Osteoblast (primary cell): ENCODE data around the gene BRAT1. TPM values are rescaled to one million over a fixed set of nuclear protein-coding genes. Genes with fewer than 3 reads are reported as not detected.

ENCODE experiments used
- DNase-seq: peaks from one replicate; pipeline ENCODE4 v3.0.0; 2011; ENCODE audit warnings: low spot score, mixed read lengths; ENCODE audit not compliant: insufficient read length; ENCODE audit errors: missing footprints
- H2AFZ ChIP-seq: 2 replicates; pipeline ENCODE4 v1.6.0; 2011; ENCODE audit warnings: mild to moderate bottlenecking, low read length
- H3K27ac ChIP-seq: 2 replicates; pipeline ENCODE4 v1.5.1; 2011; ENCODE audit warnings: mild to moderate bottlenecking, low read depth, low read length, moderate library complexity
- H3K27me3 ChIP-seq: 2 replicates; pipeline ENCODE4 v1.6.0; 2012; ENCODE audit warnings: mild to moderate bottlenecking, control low read depth, inconsistent platforms, low read length, moderate library complexity; ENCODE audit not compliant: insufficient read depth
- H3K36me3 ChIP-seq: 2 replicates; pipeline ENCODE4 v1.5.1; 2011; ENCODE audit warnings: mild to moderate bottlenecking, low read length, control low read depth, moderate library complexity; ENCODE audit not compliant: insufficient read depth
- H3K4me1 ChIP-seq: 2 replicates; pipeline ENCODE4 v1.5.1; 2011; ENCODE audit warnings: mild to moderate bottlenecking, low read length, control low read depth, moderate library complexity; ENCODE audit not compliant: insufficient read depth
- H3K4me2 ChIP-seq: 2 replicates; pipeline ENCODE4 v1.6.0; 2011; ENCODE audit warnings: mild to moderate bottlenecking, low read length; ENCODE audit not compliant: insufficient read depth
- H3K4me3 ChIP-seq: fragments of 200-600 bp; sonication (generic); 3 replicates; pipeline ENCODE4 v1.5.1; 2012; ENCODE audit warnings: mild to moderate bottlenecking, low read length, inconsistent platforms; ENCODE audit not compliant: insufficient read depth
- H3K79me2 ChIP-seq: 2 replicates; pipeline ENCODE4 v1.6.0; 2012; ENCODE audit warnings: mild to moderate bottlenecking, low read length, control low read depth, inconsistent platforms; ENCODE audit not compliant: insufficient read depth
- H3K9me3 ChIP-seq: 2 replicates; pipeline ENCODE4 v1.5.1; 2011; ENCODE audit warnings: low read depth, low read length, control low read depth
- H4K20me1 ChIP-seq: 2 replicates; pipeline ENCODE4 v1.6.0; 2012; ENCODE audit warnings: mild to moderate bottlenecking, low read length, control low read depth; ENCODE audit not compliant: insufficient read depth
- total RNA-seq: library from RNA; depleted of rRNA; stranded (reverse); fragments of >200 nt; gene quantifications from 2 replicates; pipeline ENCODE4 v1.2.3, GENCODE V29; 2012
- TF ChIP-seq, protein P1 (sequence below): IDR thresholded peaks from 2 replicates; pipeline ENCODE4 v1.5.1; 2011; ENCODE audit warnings: mild to moderate bottlenecking, low read depth, low read length, moderate library complexity; ENCODE audit errors: extremely low read depth

BRAT1 gene
- total RNA-seq, 1 donor: 28.2 TPM

GRCh38 chr7:2519119-2519930 is 36.0 kb downstream of the BRAT1 start, which contains the start of gene LFNG:
Gene LFNG, plus strand, starts transcription at chr7:2519774. Its CDS starts 88 bp downstream, at chr7:2519862.
- peaks cover 65% of the 10 kb centered on the region for H3K4me1 ChIP-seq
- TF ChIP-seq, protein P1, sequence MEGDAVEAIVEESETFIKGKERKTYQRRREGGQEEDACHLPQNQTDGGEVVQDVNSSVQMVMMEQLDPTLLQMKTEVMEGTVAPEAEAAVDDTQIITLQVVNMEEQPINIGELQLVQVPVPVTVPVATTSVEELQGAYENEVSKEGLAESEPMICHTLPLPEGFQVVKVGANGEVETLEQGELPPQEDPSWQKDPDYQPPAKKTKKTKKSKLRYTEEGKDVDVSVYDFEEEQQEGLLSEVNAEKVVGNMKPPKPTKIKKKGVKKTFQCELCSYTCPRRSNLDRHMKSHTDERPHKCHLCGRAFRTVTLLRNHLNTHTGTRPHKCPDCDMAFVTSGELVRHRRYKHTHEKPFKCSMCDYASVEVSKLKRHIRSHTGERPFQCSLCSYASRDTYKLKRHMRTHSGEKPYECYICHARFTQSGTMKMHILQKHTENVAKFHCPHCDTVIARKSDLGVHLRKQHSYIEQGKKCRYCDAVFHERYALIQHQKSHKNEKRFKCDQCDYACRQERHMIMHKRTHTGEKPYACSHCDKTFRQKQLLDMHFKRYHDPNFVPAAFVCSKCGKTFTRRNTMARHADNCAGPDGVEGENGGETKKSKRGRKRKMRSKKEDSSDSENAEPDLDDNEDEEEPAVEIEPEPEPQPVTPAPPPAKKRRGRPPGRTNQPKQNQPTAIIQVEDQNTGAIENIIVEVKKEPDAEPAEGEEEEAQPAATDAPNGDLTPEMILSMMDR: no peak

DNA sequence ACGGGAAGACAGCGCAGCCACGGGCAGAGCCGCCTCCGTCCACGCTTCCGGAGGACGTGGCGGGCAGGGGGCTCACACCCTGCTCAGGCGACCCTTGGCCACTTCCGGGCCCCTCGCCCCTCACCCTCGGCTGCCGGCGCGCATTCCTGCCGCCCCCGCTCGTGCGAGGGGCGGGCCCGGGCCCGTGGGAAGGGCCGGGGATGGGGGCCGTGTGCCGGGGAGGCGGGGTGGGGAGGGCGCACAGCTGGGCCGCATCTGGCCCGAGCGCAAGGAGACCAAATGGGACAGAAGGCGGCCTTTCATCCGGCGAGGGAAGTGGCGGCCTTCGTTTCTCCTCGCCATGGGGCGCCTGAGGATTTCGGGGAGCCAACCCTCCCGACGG is 36.6 kb downstream of the BRAT1 start:
- TF ChIP-seq, protein P1: no peak
- Histone ChIP-seq H3K4me3 (peak overlapping the region; percentile 62), H4K20me1 (peaks cover 22% of the 10 kb centered on the region), H3K79me2 (peaks cover 32% of the 10 kb centered on the region), H3K27ac (no peak overlapping the region), H3K36me3 (no peaks in the 10 kb centered on the region), H3K27me3 (no peaks in the 10 kb centered on the region), H2AFZ (peak overlapping the region; percentile 41), H3K9me3 (no peaks in the 10 kb centered on the region), H3K4me1 (peaks cover 60% of the 10 kb centered on the region), H3K4me2 (peak overlapping the region; percentile 89)
- no peak for DNase-seq

More at GRCh38 chr7:2519119-2519930, 36.0 kb downstream of the BRAT1 start, which contains the start of gene LFNG:
- Histone ChIP-seq H3K4me2 (peak within 1 kb of the TSS; percentile 96), H3K27me3 (no peaks in the 10 kb centered on the region), H3K27ac (peak within 1 kb of the TSS; percentile 61), H3K79me2 (peaks cover 35% of the 10 kb centered on the region), H3K9me3 (no peaks in the 10 kb centered on the region), H3K36me3 (no peaks in the 10 kb centered on the region), H4K20me1 (peaks cover 25% of the 10 kb centered on the region), H3K4me3 (peak within 1 kb of the TSS; percentile 88), H2AFZ (peak within 1 kb of the TSS; percentile 41)
- DNase-seq: peak; percentile 100

GRCh38 chr7:2517678-2518507 is 37.4 kb downstream of the BRAT1 start:
- Histone ChIP-seq H3K4me2 (peak overlapping the region; percentile 89), H3K4me3 (peak overlapping the region; percentile 51), H2AFZ (no peak overlapping the region), H3K79me2 (peaks cover 26% of the 10 kb centered on the region), H3K9me3 (no peaks in the 10 kb centered on the region), H3K27ac (peak overlapping the region; percentile 88), H4K20me1 (peaks cover 15% of the 10 kb centered on the region), H3K27me3 (no peaks in the 10 kb centered on the region), H3K36me3 (no peaks in the 10 kb centered on the region), H3K4me1 (peaks cover 52% of the 10 kb centered on the region)
- TF ChIP-seq, protein P1: no peak
- no peak for DNase-seq
